CD4-positive, alpha-beta T cell (primary cell): Measurements from ENCODE around the gene INAVA. TPM values are rescaled to one million over a fixed set of nuclear protein-coding genes. Genes with fewer than 3 reads are reported as not detected.

ENCODE experiments used
- ATAC-seq: fragments of 200-7000 bp; cut with Tn5 transposase; one replicate; pipeline ENCODE4 v1.10.0; 2022; ENCODE audit warnings: mild to moderate bottlenecking; ENCODE audit not compliant: poor library complexity
- CTCF ChIA-PET: fragments of 350-600 bp; sonication (Branson Sonifier 250); formaldehyde crosslinking; loops from one replicate; lab custom pipeline; 2021; ENCODE audit warnings: antibody characterized with exemption, inconsistent platforms; lab: Charles Lee
- POLR2A ChIA-PET: fragments of 350-600 bp; sonication (Branson Sonifier 250); formaldehyde crosslinking; loops from one replicate; lab custom pipeline; 2021; ENCODE audit warnings: antibody characterized with exemption, inconsistent platforms; lab: Charles Lee
- DNase-seq, 14 experiments: peaks; one replicate each; pipeline ENCODE4 v3.0.0-alpha.2; 2013 to 2020; ENCODE audit warnings: mixed read lengths in 2 of 14
- H3K27ac ChIP-seq, 2 donors: one replicate each; pipeline versions ENCODE4 v1.5.1 to v1.7.0; 2013; ENCODE audit warnings: low read length in 2 of 2, low read depth in 1 of 2, mild to moderate bottlenecking in 1 of 2
- H3K27me3 ChIP-seq, 2 experiments: 1 replicate in 1 of 2; 2 replicates in 1 of 2; pipeline versions ENCODE4 v1.6.1 to v1.7.0; 2013; ENCODE audit warnings: low read length in 2 of 2, control low read depth in 1 of 2, mild to moderate bottlenecking in 1 of 2, moderate library complexity in 1 of 2; ENCODE audit not compliant: insufficient read depth in 2 of 2, control insufficient read depth in 1 of 2
- H3K36me3 ChIP-seq: one replicate; pipeline ENCODE4 v1.6.1; 2013; ENCODE audit warnings: low read length, control low read depth; ENCODE audit not compliant: insufficient read depth
- H3K4me1 ChIP-seq: one replicate; pipeline ENCODE4 v1.6.1; 2013; ENCODE audit warnings: low read length, control low read depth; ENCODE audit not compliant: insufficient read depth
- H3K4me3 ChIP-seq: one replicate; pipeline ENCODE4 v1.5.1; 2013; ENCODE audit warnings: mild to moderate bottlenecking, low read length, moderate library complexity
- H3K9me3 ChIP-seq, 2 experiments: 1 replicate in 1 of 2; 2 replicates in 1 of 2; pipeline versions ENCODE4 v1.6.1 to v1.7.0; 2013; ENCODE audit warnings: low read length in 2 of 2, mild to moderate bottlenecking in 2 of 2, control low read depth in 1 of 2, moderate library complexity in 1 of 2; ENCODE audit not compliant: control insufficient read depth in 1 of 2, insufficient read depth in 1 of 2
- H3K27ac Mint-ChIP-seq: one replicate; pipeline ENCODE4 v1.8.0; 2020; ENCODE audit warnings: mixed read lengths
- H3K27me3 Mint-ChIP-seq: one replicate; pipeline ENCODE4 v1.8.0; 2021; ENCODE audit warnings: mixed read lengths
- H3K36me3 Mint-ChIP-seq: one replicate; pipeline ENCODE4 v1.8.0; 2021; ENCODE audit warnings: low read depth, mixed read lengths
- H3K4me1 Mint-ChIP-seq: one replicate; pipeline ENCODE4 v1.8.0; 2021; ENCODE audit warnings: low read depth, mixed read lengths
- H3K4me3 Mint-ChIP-seq: one replicate; pipeline ENCODE4 v1.8.0; 2020; ENCODE audit warnings: mild to moderate bottlenecking, mixed read lengths
- H3K9me3 Mint-ChIP-seq: one replicate; pipeline ENCODE4 v1.8.0; 2020; ENCODE audit warnings: mixed read lengths
- CTCF ChIP-seq: fragments of 200-600 bp; IDR thresholded peaks from one replicate; pipeline ENCODE4 v1.8.0; 2022; ENCODE audit warnings: antibody characterized with exemption, mild to moderate bottlenecking
- intact Hi-C, 2 experiments: fragments of 100-400 bp; cut with DNase I in 1 of 2; cut with micrococcal nuclease in 1 of 2; formaldehyde crosslinking; loops; one replicate each; pipeline versions ENCODE4 v1.15.1 to v1.9.0; 2023 to 2025; cut with DNase I, micrococcal nuclease
- total RNA-seq, 174 experiments: library from RNA in 2 of 174; stranded (reverse) in 2 of 174; gene quantifications; one replicate each; pipeline ENCODE4 v1.2.3 and lab custom pipeline; 2021 to 2026

The INAVA gene
- total RNA-seq, 2 experiments from 2014 or later, result 0.22 TPM; not detected in 1

GRCh38 chr1:200900877-200901276, 6.2 kb downstream of the INAVA start:
- no peak for DNase-seq
- TF ChIP-seq CTCF, result no peak
- no peaks in the 10 kb centered on the region for H3K9me3 Mint-ChIP-seq
- H3K4me1 Mint-ChIP-seq, result peaks cover 7% of the 10 kb centered on the region
- Histone ChIP-seq H3K27me3 (no peaks in the 10 kb centered on the region), H3K36me3 (no peaks in the 10 kb centered on the region), H3K4me3 (no peak overlapping the region), H3K4me1 (peaks cover 16% of the 10 kb centered on the region), H3K9me3 (no peaks in the 10 kb centered on the region), H3K27ac (no peak overlapping the region)
- H3K4me3 Mint-ChIP-seq, result no peak overlapping the region
- ChIA-PET POLR2A (no interaction called here), CTCF (no interaction called here)
- no peak for ATAC-seq
- intact Hi-C loops, result no loop called here
- no peak overlapping the region for H3K27ac Mint-ChIP-seq
- H3K27me3 Mint-ChIP-seq, result no peaks in the 10 kb centered on the region
- H3K36me3 Mint-ChIP-seq, result no peaks in the 10 kb centered on the region

GRCh38 chr1:200901350-200901749, 6.7 kb downstream of the INAVA start:
- H3K4me3 Mint-ChIP-seq, result no peak overlapping the region
- no peaks in the 10 kb centered on the region for H3K9me3 Mint-ChIP-seq
- Histone ChIP-seq H3K4me3 (no peak overlapping the region), H3K36me3 (no peaks in the 10 kb centered on the region), H3K4me1 (peaks cover 21% of the 10 kb centered on the region), H3K9me3 (no peaks in the 10 kb centered on the region), H3K27ac (no peak overlapping the region), H3K27me3 (no peaks in the 10 kb centered on the region)
- intact Hi-C loops, result no loop called here
- DNase-seq (no peak), ATAC-seq (no peak)
- peaks cover 10% of the 10 kb centered on the region for H3K4me1 Mint-ChIP-seq
- H3K27ac Mint-ChIP-seq, result no peak overlapping the region
- no peaks in the 10 kb centered on the region for H3K36me3 Mint-ChIP-seq
- no peak for TF ChIP-seq CTCF
- POLR2A ChIA-PET, result no interaction called here
- H3K27me3 Mint-ChIP-seq, result no peaks in the 10 kb centered on the region
- CTCF ChIA-PET, result no interaction called here

GRCh38 chr1:200901796-200902444, 7.2 kb downstream of the INAVA start:
- Histone ChIP-seq H3K27ac (no peak overlapping the region), H3K4me3 (no peak overlapping the region), H3K4me1 (peaks cover 25% of the 10 kb centered on the region), H3K36me3 (no peaks in the 10 kb centered on the region), H3K27me3 (no peaks in the 10 kb centered on the region), H3K9me3 (no peaks in the 10 kb centered on the region)
- Mint-ChIP-seq H3K9me3 (no peaks in the 10 kb centered on the region), H3K36me3 (no peaks in the 10 kb centered on the region), H3K27ac (no peak overlapping the region), H3K4me3 (no peak overlapping the region), H3K27me3 (no peaks in the 10 kb centered on the region), H3K4me1 (peaks cover 10% of the 10 kb centered on the region)
- ChIA-PET POLR2A (no interaction called here), CTCF (no interaction called here)
- no peak for TF ChIP-seq CTCF
- no peak for ATAC-seq
- DNase-seq, result no peak
- intact Hi-C loops, result no loop called here
